Measurements from ENCODE around the gene CDHR5. TPM values are rescaled to one million over a fixed set of nuclear protein-coding genes. Genes with fewer than 3 reads are reported as not detected.

CDHR5 gene
- total RNA-seq, 1 donor, result not detected

DNA sequence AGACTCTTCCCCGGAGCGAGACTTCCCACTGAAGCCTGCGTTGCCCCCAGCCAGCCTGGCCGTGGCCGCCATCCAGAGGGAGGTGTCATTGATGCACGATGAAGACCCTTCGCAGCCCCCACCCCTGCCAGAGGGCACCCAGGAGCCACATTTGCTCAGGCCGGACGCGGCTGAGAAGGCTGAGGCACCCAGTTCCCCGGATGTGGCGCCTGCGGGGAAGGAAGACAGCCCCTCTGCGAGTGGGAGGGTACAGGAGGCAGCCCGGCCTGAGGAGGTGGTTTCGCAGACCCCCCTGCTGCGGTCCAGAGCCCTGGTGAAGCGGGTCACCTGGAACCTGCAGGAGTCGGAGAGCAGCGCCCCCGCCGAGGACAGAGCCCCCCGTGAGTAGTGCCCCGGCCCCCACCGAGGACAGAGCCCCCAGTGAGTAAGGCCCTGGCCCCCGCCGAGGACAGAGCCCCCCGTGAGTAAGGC lies 15.4 kb downstream of the CDHR5 start:
- no peak for DNase-seq (ENCODE audit: low read depth)

DNA sequence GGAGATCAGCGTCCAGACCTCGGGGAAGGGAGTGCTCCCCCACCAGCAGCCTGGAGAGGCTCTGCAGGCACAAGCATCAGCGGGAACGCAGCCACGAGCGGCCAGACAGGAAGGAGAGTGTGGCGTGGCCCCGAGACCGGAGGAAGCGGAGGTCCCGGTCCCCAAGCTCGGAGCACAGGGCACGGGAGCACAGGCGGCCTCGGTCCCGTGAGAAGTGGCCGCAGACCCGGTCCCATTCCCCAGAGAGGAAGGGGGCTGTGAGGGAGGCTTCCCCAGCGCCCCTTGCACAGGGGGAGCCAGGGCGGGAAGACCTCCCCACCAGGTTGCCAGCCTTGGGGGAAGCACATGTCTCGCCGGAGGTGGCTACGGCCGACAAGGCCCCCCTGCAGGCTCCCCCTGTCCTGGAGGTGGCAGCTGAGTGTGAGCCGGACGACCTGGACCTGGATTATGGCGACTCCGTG lies 15.9 kb downstream of the CDHR5 start:
- no peak for DNase-seq (ENCODE audit: low read depth)
- H3K4me3 ChIP-seq (ENCODE audit: low read depth, low read length), result no peak overlapping the region
- TF ChIP-seq, protein P1, sequence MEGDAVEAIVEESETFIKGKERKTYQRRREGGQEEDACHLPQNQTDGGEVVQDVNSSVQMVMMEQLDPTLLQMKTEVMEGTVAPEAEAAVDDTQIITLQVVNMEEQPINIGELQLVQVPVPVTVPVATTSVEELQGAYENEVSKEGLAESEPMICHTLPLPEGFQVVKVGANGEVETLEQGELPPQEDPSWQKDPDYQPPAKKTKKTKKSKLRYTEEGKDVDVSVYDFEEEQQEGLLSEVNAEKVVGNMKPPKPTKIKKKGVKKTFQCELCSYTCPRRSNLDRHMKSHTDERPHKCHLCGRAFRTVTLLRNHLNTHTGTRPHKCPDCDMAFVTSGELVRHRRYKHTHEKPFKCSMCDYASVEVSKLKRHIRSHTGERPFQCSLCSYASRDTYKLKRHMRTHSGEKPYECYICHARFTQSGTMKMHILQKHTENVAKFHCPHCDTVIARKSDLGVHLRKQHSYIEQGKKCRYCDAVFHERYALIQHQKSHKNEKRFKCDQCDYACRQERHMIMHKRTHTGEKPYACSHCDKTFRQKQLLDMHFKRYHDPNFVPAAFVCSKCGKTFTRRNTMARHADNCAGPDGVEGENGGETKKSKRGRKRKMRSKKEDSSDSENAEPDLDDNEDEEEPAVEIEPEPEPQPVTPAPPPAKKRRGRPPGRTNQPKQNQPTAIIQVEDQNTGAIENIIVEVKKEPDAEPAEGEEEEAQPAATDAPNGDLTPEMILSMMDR (IDR thresholded peaks at IDR 0.05; ENCODE audit: insufficient read depth, low read length), result no peak

More for the DNA sequence above, 15.4 kb downstream of the CDHR5 start:
- TF ChIP-seq, protein P1 (IDR thresholded peaks at IDR 0.05; ENCODE audit: insufficient read depth, low read length), result no peak
- H3K4me3 ChIP-seq (ENCODE audit: low read depth, low read length), result no peak overlapping the region

DNA sequence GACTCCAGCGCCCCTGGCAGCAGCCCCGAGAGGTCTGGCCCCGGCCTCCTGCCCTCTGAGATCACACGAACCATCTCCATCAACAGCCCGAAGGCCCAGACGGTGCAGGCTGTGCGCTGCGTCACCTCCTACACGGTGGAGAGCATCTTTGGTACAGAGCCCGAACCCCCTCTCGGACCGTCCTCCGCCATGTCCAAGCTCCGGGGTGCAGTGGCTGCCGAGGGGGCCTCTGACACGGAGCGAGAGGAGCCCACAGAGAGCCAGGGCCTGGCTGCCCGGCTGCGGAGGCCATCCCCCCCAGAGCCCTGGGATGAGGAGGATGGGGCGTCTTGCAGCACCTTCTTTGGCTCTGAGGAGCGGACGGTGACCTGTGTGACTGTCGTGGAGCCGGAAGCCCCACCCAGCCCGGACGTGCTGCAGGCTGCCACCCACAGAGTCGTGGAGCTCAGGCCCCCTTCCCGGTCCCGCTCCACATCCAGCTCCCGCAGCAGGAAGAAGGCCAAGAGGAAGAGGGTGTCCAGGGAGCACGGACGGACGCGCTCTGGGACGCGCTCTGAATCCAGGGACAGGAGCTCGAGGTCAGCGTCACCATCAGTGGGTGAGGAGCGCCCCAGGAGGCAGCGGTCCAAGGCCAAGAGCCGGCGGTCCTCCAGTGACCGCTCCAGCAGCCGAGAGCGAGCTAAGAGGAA lies 16.6 kb downstream of the CDHR5 start:
- TF ChIP-seq, protein P1 (IDR thresholded peaks at IDR 0.05; ENCODE audit: insufficient read depth, low read length), result no peak
- H3K4me3 ChIP-seq (ENCODE audit: low read depth, low read length), result no peak overlapping the region
- no peak for DNase-seq (ENCODE audit: low read depth)

DNA sequence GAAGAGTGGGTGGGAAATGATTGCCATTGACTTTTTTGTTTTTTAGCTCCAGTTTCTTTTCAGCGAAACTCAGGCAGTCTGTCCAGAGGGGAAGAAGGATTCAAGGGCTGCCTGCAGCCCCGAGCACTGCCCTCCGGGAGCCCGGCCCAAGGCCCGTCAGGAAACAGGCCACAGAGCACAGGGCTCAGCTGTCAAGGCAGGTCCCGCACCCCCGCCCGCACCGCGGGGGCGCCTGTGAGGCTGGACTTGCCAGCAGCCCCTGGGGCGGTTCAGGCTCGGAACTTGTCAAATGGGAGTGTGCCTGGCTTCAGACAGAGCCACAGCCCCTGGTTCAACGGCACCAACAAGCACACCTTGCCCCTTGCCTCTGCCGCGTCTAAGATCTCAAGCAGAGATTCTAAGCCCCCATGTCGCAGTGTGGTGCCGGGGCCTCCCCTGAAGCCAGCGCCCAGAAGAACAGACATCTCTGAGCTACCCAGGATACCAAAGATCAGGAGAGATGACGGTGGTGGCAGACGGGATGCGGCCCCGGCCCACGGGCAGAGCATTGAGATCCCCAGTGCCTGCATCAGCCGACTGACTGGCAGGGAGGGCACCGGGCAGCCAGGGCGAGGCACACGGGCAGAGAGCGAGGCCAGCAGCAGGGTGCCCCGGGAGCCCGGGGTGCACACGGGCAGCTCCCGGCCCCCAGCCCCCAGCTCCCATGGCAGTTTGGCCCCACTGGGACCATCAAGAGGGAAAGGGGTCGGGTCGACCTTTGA lies 17.6 kb downstream of the CDHR5 start:
- no peak overlapping the region for H3K4me3 ChIP-seq (ENCODE audit: low read depth, low read length)
- no peak for DNase-seq (ENCODE audit: low read depth)
- TF ChIP-seq, protein P1 (IDR thresholded peaks at IDR 0.05; ENCODE audit: insufficient read depth, low read length), result no peak

DNA sequence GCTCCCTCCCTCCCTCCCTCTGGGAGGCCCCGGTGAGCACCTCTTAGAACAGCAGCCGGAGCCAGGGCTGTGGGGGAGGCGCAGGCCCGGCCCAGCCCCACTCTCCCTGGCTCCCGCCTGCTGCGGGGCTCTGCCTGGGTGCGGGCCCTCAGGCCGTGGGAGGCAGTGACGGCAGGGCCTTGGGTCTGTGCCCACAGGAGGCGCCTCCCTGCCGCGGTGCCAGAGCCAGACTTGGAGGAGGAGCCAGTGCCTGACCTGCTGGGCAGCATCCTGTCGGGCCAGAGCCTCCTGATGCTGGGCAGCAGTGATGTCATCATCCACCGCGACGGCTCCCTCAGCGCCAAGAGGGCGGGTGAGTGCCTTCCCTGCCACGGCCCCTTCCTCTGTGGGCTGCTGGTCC lies 18.5 kb downstream of the CDHR5 start:
- DNase-seq (ENCODE audit: low read depth), result peak; percentile 43
- TF ChIP-seq, protein P1 (IDR thresholded peaks at IDR 0.05; ENCODE audit: insufficient read depth, low read length), result no peak
- no peak overlapping the region for H3K4me3 ChIP-seq (ENCODE audit: low read depth, low read length)

DNA sequence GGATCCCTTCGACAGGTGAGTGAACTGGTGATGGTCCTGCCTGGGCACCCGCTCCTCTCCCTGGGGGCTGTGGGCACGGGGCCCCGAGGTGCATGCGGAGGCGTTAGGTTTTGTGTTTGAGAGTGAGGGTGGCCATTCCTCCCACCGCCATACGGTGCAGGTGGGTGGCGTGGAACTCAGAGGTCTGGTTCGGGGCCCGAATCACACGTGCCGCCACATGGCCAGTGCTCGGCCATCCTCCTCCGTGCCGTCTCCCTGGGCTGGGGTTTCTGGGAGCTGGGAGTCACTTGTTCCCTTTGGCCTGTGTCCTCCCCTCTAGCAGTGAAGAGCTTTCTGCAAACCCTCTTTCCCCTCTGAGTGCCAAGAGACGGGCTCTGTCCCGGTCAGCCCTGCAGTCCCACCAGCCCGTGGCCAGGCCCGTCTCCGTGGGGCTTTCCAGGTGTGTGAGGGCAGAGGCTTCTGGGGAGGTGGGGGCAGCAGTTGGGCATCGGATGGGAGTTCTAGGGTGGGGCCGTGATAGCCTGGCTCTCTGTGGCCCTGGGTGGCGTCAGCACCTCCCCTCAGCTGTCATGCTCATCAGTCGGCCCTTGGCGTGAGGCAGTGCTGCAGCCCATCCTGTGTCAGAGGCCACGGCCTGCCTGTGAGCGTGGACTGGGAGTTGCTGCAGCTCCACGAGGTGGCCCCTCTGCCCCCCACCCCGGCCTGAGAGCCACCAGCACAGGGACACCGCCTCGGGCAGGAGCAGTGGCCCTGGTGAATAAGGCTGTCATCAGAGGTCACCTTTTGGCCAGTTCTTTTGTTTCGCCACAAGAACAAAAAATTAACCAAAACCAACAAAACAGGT lies 19.2 kb downstream of the CDHR5 start:
- TF ChIP-seq, protein P1 (IDR thresholded peaks at IDR 0.05; ENCODE audit: insufficient read depth, low read length), result no peak

More for the DNA sequence above, 19.2 kb downstream of the CDHR5 start:
- H3K4me3 ChIP-seq (ENCODE audit: low read depth, low read length), result no peak overlapping the region
- no peak for DNase-seq (ENCODE audit: low read depth)
